SU-DHL-6 (cell line): ENCODE results near the gene ABCA3.

Experiments used
- H2AFZ ChIP-seq: fragments of 200-600 bp; sonication (generic); 2 replicates; pipeline ENCODE4 v1.6.1; 2014; ENCODE audit warnings: low read depth, mild to moderate bottlenecking, moderate library complexity, mixed read lengths, antibody characterized with exemption, low read length; ENCODE audit not compliant: severe bottlenecking
- H3F3A ChIP-seq: fragments of 200-600 bp; shearing (Covaris generic); 2 replicates; pipeline ENCODE4 v1.6.0; 2016; ENCODE audit warnings: antibody characterized with exemption, mild to moderate bottlenecking; ENCODE audit not compliant: insufficient read depth
- H3K27ac ChIP-seq: fragments of 200-600 bp; sonication (generic); 2 replicates; pipeline ENCODE4 v1.5.1; 2016; ENCODE audit warnings: low read depth, mild to moderate bottlenecking, low read length, moderate library complexity, mixed read lengths
- H3K27me3 ChIP-seq: fragments of 200-600 bp; sonication (generic), shearing (Covaris generic); 2 replicates; pipeline ENCODE4 v1.6.0; 2014; ENCODE audit warnings: mild to moderate bottlenecking, low read length
- H3K36me3 ChIP-seq: fragments of 200-600 bp; sonication (generic); 2 replicates; pipeline ENCODE4 v1.6.1; 2014; ENCODE audit warnings: mild to moderate bottlenecking, low read length, mixed read lengths
- H3K4me2 ChIP-seq: fragments of 300-600, 200-600 bp; shearing (Covaris generic), sonication (generic); 2 replicates; pipeline ENCODE4 v1.6.0; 2014; ENCODE audit warnings: low read length, low read depth, mild to moderate bottlenecking; ENCODE audit not compliant: poor library complexity, severe bottlenecking
- H3K4me3 ChIP-seq: fragments of 200-600 bp; sonication (generic); 2 replicates; pipeline ENCODE4 v1.5.1; 2014; ENCODE audit warnings: antibody characterized with exemption, low read length, mild to moderate bottlenecking, mixed read lengths; ENCODE audit not compliant: insufficient read depth, poor library complexity, severe bottlenecking
- H3K79me2 ChIP-seq: fragments of 200-600 bp; sonication (generic); 2 replicates; pipeline ENCODE4 v1.6.1; 2014; ENCODE audit warnings: mild to moderate bottlenecking, low read length, moderate library complexity; ENCODE audit not compliant: insufficient read depth
- H3K9ac ChIP-seq: fragments of 200-600 bp; sonication (generic); 2 replicates; pipeline ENCODE4 v1.7.0; 2014; ENCODE audit warnings: mild to moderate bottlenecking, low read length
- H3K9me2 ChIP-seq: fragments of 200-600 bp; sonication (generic); replicated peaks from 2 replicates; pipeline ENCODE4 v1.6.1; 2014; ENCODE audit warnings: low read length; ENCODE audit not compliant: insufficient read depth
- H3K9me3 ChIP-seq: fragments of 200-600 bp; sonication (generic); 2 replicates; pipeline ENCODE4 v1.6.1; 2014; ENCODE audit warnings: low read length, mixed read lengths; ENCODE audit not compliant: insufficient read depth
- H4K20me1 ChIP-seq: fragments of 200-600 bp; sonication (generic); 2 replicates; pipeline ENCODE4 v1.6.1; 2014; ENCODE audit warnings: low read depth, mild to moderate bottlenecking, antibody characterized with exemption, low read length, moderate library complexity, mixed read lengths
- CTCF ChIP-seq: fragments of 200-600 bp; sonication (generic); IDR thresholded peaks from one replicate; pipeline ENCODE4 v1.5.1; 2017; ENCODE audit warnings: antibody characterized with exemption, mild to moderate bottlenecking, low read length, moderate library complexity; ENCODE audit not compliant: insufficient read depth, poor library complexity, severe bottlenecking
- EZH2phosphoT487 ChIP-seq: fragments of 200-600 bp; sonication (generic), shearing (Covaris generic); conservative IDR thresholded peaks from 2 replicates; pipeline ENCODE4 v1.6.1; 2018; ENCODE audit warnings: mild to moderate bottlenecking, antibody characterized with exemption, low read length, moderate library complexity, mixed read lengths

The ABCA3 gene

GRCh38 chr16:2273931-2274330 is 66.6 kb downstream of the ABCA3 start:
- H3K27me3 ChIP-seq, result no peaks in the 10 kb centered on the region
- no peaks in the 10 kb centered on the region; the same call in 1 of the 2 replicates for H4K20me1 ChIP-seq
- peaks cover 7% of the 10 kb centered on the region; the same call in 1 of the 2 replicates for H3K79me2 ChIP-seq
- TF ChIP-seq CTCF, result no peak
- TF ChIP-seq EZH2phosphoT487, result no peak
- H2AFZ ChIP-seq, result no peak overlapping the region
- no peak overlapping the region for H3K4me3 ChIP-seq
- no peaks in the 10 kb centered on the region for H3K9me2 ChIP-seq
- H3F3A ChIP-seq, result no peaks in the 10 kb centered on the region
- H3K4me2 ChIP-seq, result no peak overlapping the region
- no peaks in the 10 kb centered on the region for H3K36me3 ChIP-seq
- no peaks in the 10 kb centered on the region for H3K9me3 ChIP-seq
- H3K9ac ChIP-seq, result no peak overlapping the region
- H3K27ac ChIP-seq, result no peak overlapping the region

DNA sequence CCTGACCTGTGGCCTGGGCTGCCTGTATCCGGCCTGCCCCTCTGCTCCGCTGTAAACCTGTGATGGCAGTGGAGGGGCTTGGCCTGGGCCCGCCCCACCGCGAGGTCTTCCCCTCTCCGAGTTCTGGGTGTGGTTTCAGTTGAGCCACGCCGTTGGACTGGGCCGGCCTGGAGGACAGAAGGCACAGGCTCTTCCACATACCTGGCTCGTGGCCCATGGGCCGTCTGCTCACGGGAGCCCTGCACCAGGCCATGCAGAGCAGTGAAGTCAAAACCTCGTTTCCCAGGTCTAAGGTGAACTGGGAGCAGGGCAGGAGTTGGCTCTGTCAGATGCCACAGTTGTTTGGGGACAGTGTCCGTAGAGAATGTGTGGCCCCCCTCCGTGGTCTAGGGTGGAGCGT is 67.0 kb downstream of the ABCA3 start:
- Histone ChIP-seq H3K36me3 (no peaks in the 10 kb centered on the region), H2AFZ (no peak overlapping the region), H3K4me2 (no peak overlapping the region), H4K20me1 (no peaks in the 10 kb centered on the region; the same call in 1 of the 2 replicates), H3K9me3 (no peaks in the 10 kb centered on the region), H3K27me3 (no peaks in the 10 kb centered on the region), H3K27ac (no peak overlapping the region), H3F3A (no peaks in the 10 kb centered on the region), H3K79me2 (peaks cover 7% of the 10 kb centered on the region; the same call in 1 of the 2 replicates), H3K9ac (no peak overlapping the region), H3K9me2 (no peaks in the 10 kb centered on the region), H3K4me3 (no peak overlapping the region)
- TF ChIP-seq EZH2phosphoT487 (no peak), CTCF (no peak)

DNA sequence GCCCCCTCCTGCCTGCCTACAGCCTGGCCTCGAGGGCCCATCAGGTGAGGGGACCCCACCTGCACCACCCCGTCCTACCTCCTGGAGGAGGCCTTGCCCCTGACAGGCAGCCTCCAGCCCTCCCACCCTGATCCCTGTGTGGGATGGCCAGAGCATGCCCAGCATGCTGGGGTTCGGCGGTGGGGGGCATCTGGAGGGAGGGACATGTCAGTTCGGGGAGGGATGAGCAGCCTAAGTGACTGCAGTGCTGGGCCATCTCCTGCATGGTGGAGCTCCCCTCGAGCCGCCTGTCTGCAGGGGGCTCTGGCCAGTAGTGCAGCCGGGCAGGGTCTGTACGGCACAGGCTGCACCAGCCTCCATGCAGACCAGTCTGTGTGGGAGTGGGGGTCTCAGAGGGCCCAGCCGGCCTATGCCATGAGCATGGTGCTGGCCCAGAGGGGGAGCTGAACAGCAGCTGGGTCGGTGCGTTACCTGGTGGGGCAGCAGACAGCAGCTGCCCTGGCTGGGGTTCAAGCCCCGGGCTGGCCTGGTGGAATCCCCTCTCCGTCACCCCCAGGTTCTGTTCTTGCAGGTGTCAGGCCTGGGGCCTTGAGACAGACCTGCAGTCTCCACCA is 68.6 kb downstream of the ABCA3 start:
- Histone ChIP-seq H3K9me2 (no peaks in the 10 kb centered on the region), H3K27me3 (no peaks in the 10 kb centered on the region), H3F3A (no peaks in the 10 kb centered on the region), H3K4me2 (no peak overlapping the region), H3K9ac (no peak overlapping the region), H3K9me3 (no peaks in the 10 kb centered on the region), H4K20me1 (no peaks in the 10 kb centered on the region; the same call in 1 of the 2 replicates), H3K27ac (no peak overlapping the region), H2AFZ (no peak overlapping the region), H3K4me3 (no peak overlapping the region), H3K36me3 (no peaks in the 10 kb centered on the region), H3K79me2 (peaks cover 17% of the 10 kb centered on the region)
- TF ChIP-seq EZH2phosphoT487 (no peak), CTCF (no peak)
